Islet precursor cell (in vitro differentiated cells): ENCODE results near the gene PTPRG.
A peak's percentile ranks its signal among the peaks of the same experiment; 100 is the strongest.

ENCODE experiments used
- DNase-seq: peaks from one replicate; pipeline ENCODE4 v3.0.0-alpha.2; 2018

Gene PTPRG

GRCh38 chr3:62178739-62179600 is 617.6 kb downstream of the PTPRG start:
- DNase-seq = no peak

- DNase-seq = no peak
These were observed 619.1 kb downstream of the PTPRG start for GRCh38 chr3:62180514-62180913.

- no peak for DNase-seq
These were observed 621.7 kb downstream of the PTPRG start for GRCh38 chr3:62183087-62183486.

- DNase-seq = no peak
These were observed 622.6 kb downstream of the PTPRG start for GRCh38 chr3:62183969-62184368.

- DNase-seq = no peak
These were observed 623.2 kb downstream of the PTPRG start for GRCh38 chr3:62184559-62184958.

GRCh38 chr3:62187022-62187431 is 625.7 kb downstream of the PTPRG start:
- DNase-seq = no peak

- peak; percentile 83 for DNase-seq
These were observed 627.5 kb downstream of the PTPRG start for GRCh38 chr3:62188681-62189375.

- no peak for DNase-seq
These were observed 628.0 kb downstream of the PTPRG start for GRCh38 chr3:62189376-62189698.

- DNase-seq = no peak
These were observed 631.5 kb downstream of the PTPRG start for GRCh38 chr3:62192891-62193290.

GRCh38 chr3:62193586-62194345 is 632.4 kb downstream of the PTPRG start:
- DNase-seq = no peak

- no peak for DNase-seq
These were observed 636.1 kb downstream of the PTPRG start for GRCh38 chr3:62197350-62198012.

- no peak for DNase-seq
These were observed 637.8 kb downstream of the PTPRG start for GRCh38 chr3:62199126-62199525.

GRCh38 chr3:62201438-62202035 is 640.2 kb downstream of the PTPRG start:
- no peak for DNase-seq

GRCh38 chr3:62203152-62203551 is 641.8 kb downstream of the PTPRG start:
- DNase-seq = no peak

- DNase-seq = no peak
These were observed 642.2 kb downstream of the PTPRG start for GRCh38 chr3:62203561-62203960.

GRCh38 chr3:62207197-62207596 is 645.8 kb downstream of the PTPRG start:
- DNase-seq = no peak

GRCh38 chr3:62208385-62208784 is 647.0 kb downstream of the PTPRG start:
- DNase-seq = no peak

- no peak for DNase-seq
These were observed 647.7 kb downstream of the PTPRG start for GRCh38 chr3:62209101-62209500.

GRCh38 chr3:62210011-62210410 is 648.6 kb downstream of the PTPRG start:
- DNase-seq = no peak

GRCh38 chr3:62211675-62212429 is 650.5 kb downstream of the PTPRG start:
- no peak for DNase-seq

- DNase-seq = no peak
These were observed 653.5 kb downstream of the PTPRG start for GRCh38 chr3:62214850-62215249.

GRCh38 chr3:62220616-62221015 is 659.2 kb downstream of the PTPRG start:
- DNase-seq = no peak
